Left cardiac atrium (tissue), 4 donors: ENCODE data around the gene ACAD9. TPM values are rescaled to one million over a fixed set of nuclear protein-coding genes. Genes with fewer than 3 reads are reported as not detected.
"Not testable (repeated sequence)": the region's sequence is repeated elsewhere in the genome, so short reads cannot be mapped to it uniquely, and the experiment has no call there.

Experiments used
- ATAC-seq, 2 donors: fragments of 200-7000 bp; cut with Tn5 transposase; one replicate each; pipeline ENCODE4 v1.9.1; 2020; ENCODE audit warnings: mild to moderate bottlenecking in 2 of 2, moderate library complexity in 2 of 2
- DNase-seq: peaks from one replicate; pipeline ENCODE4 v3.0.0-alpha.2; 2020
- intact Hi-C, 2 donors: fragments of 100-400 bp; cut with DNase I; formaldehyde crosslinking; loops; one replicate each; pipeline versions ENCODE4 v1.14.1 to v1.15.1; 2022 to 2023
- long read RNA-seq: library from polyadenylated mRNA; unstranded; transcript quantifications from one replicate; pipeline ENCODE4 v2.0.0, GENCODE V29; 2021
- total RNA-seq, 2 donors: library from RNA; stranded (reverse); fragmentation: NEBNext Ultra II Directional; extraction: Animal tissue kit (Norgen Biotek cat#: 25700); gene quantifications; one replicate each; pipeline ENCODE4 v1.2.1, GENCODE V29; 2021
- donor health status: DM: no; HTN: yes; CAD: no.
- donor health status: DM: no; HTN: yes; CAD: no; lungs with severe emphysema.
- donor health status: DM: yes; HTN: yes; CAD: no.
- donor health status: Dilated cardiomyopathy.

ACAD9 gene
- total RNA-seq, result 10 to 100 TPM; 35.3 to 37.5 TPM
- long read RNA-seq, transcript ACAD9-201 (18 exons, 2,454 nt), result major isoform, 46 of 53 reads
- long read RNA-seq, partial matches to known transcripts, result 3 of 53 reads
- long read RNA-seq, other reads (novel, unspliced or antisense), result 4 of 53 reads

- ATAC-seq (peak; percentile 98), DNase-seq (peak; percentile 97)
- intact Hi-C loops, result loop anchor here in 1 of 2 donors (5.0 kb wide), 1 partner anchor 157 kb away; no protein-coding TSS in a partner anchor
Observed at GRCh38 chr3:128879125-128879969, at the start of gene ACAD9. Gene ACAD9 (plus strand): TSS chr3:128879620. CDS start chr3:128879692, 72 bp downstream.

- DNase-seq, intact Hi-C loops, ATAC-seq: not testable (repeated sequence)
Observed at GRCh38 chr3:128829925-128830625, 49.3 kb upstream of the ACAD9 start.

GRCh38 chr3:128830762-128831161 lies 48.7 kb upstream of the ACAD9 start:
- intact Hi-C loops, ATAC-seq, DNase-seq: not testable (repeated sequence)

DNA sequence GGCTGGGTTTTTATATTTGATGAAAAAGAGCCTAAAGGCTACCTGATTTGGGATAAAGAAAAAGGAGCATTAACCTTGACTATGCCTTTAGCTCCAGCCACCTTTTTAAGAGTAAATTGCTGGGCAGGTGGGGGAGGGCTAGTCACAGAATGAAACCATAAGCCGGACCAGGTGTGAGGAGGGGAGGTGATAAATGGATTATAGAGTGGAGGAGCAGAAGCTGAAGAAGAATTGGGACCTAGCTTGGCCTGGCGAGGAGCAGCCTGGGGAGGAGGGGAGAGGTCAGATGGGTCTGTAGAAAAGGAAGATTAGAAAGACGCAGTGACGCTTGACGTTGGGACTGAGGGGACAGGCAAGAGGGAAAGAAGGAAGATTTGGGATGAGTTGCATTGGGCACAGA lies 46.4 kb upstream of the ACAD9 start:
- ATAC-seq, intact Hi-C loops, DNase-seq: not testable (repeated sequence)

- intact Hi-C loops, result no loop called here
- no peak for DNase-seq
- ATAC-seq, result no peak
Observed at GRCh38 chr3:128835096-128835495, 44.3 kb upstream of the ACAD9 start.

- ATAC-seq, result no peak
- DNase-seq, result no peak
- intact Hi-C loops, result no loop called here
Observed at GRCh38 chr3:128841926-128842920, 37.2 kb upstream of the ACAD9 start.

DNA sequence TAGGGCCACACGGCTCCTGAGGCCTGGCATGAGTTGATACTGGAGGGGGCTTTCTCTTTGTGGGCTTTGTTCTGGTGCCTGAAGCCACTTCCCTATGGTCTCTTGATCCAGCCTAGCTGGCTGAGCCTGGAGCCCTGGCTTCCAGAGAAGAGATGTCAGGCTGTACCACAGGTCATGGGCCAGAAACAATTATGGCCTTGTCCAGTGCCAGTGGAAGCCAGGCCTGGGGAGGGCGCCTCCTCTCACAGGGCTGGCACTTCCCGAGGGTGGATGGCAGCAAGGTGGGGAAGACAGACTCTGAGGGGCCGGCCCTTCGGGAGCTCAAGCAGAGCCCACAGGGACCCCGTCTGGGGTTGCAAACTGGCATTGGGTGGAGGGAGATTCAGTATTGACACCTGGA lies 34.9 kb upstream of the ACAD9 start:
- DNase-seq (no peak), ATAC-seq (no peak)
- intact Hi-C loops, result no loop called here

DNA sequence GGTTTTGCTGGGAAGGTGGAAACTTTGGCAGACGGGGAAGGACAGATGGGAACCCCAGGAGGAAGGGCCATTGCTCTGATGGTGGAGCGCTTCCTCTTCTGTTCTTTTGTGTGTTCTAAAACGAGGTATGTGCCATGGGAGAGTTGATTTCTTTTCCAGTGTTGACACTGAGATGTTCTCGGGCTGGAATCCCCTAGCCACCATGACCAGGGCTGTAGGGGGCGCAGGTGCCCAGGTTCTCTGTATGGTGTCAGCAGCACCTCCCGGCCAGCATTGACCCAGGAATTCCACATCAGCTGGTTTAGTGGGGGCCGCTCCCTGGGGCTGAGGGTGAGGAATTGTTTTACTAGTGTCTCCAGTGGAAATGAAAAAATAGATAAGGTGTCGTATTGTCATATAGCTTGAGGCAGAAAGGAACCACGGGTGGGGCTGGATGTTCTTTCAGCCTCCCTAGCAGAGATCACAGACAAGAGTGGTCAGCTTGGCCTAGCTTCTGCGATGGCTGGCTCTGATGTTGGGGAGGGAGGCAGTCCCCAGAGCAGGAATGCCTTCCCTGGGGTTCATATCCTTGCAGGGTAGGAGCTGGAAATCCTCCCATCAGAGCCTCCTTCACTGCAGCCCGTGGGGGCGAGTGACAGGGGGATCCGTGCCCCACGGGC lies 34.2 kb upstream of the ACAD9 start:
- ATAC-seq, result no peak
- intact Hi-C loops, result loop anchor here in 1 of 2 donors (5.0 kb wide), 1 partner anchor 228 kb away; no protein-coding TSS in a partner anchor
- DNase-seq, result no peak

DNA sequence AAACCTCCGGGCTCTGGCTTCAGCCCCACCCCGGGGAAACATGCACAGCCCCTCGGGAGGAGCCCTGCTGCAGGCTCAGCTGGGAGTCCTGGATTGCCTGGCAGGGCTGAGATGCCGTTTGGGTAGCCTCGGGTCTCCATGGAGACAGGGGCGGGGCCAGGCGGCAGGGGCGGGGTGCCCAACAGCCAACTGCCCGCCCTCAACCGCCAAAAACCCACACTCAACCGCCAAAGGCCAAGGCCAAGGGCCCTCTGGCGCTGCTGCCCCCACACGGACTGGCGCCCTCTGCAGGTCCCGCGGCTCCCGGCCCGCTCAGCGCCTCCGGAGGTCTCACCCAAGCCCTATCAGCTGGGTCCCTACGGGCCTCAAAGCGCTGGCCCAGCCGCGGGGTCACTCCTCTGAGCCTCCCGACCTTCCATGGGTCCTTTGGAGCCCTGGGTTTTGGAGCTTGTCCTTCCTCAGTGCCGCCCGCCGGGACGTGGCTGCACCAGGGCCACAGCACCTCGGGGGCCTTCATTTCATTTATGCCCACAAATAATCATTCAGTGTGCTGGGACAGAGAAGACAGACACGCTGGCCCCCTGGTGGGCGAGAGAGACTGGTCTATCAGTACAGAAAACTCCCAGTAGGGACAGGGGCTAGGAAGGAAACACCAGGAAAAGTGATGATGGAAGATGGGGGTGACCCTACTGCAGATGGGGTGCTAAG lies 33.5 kb upstream of the ACAD9 start:
- peak; percentile 91 for DNase-seq
- intact Hi-C loops, result loop anchor here in 1 of 2 donors (1.0 to 5.0 kb wide), 2 partner anchors 166 to 229 kb away; no protein-coding TSS in a partner anchor
- peak; percentile 93 to 95 for ATAC-seq

GRCh38 chr3:128846486-128846891 lies 32.9 kb upstream of the ACAD9 start:
- DNase-seq (no peak), ATAC-seq (peak; percentile 10 to 19)
- intact Hi-C loops, result loop anchor here in 1 of 2 donors (1.0 to 5.0 kb wide), 2 partner anchors 166 to 229 kb away; no protein-coding TSS in a partner anchor

DNA sequence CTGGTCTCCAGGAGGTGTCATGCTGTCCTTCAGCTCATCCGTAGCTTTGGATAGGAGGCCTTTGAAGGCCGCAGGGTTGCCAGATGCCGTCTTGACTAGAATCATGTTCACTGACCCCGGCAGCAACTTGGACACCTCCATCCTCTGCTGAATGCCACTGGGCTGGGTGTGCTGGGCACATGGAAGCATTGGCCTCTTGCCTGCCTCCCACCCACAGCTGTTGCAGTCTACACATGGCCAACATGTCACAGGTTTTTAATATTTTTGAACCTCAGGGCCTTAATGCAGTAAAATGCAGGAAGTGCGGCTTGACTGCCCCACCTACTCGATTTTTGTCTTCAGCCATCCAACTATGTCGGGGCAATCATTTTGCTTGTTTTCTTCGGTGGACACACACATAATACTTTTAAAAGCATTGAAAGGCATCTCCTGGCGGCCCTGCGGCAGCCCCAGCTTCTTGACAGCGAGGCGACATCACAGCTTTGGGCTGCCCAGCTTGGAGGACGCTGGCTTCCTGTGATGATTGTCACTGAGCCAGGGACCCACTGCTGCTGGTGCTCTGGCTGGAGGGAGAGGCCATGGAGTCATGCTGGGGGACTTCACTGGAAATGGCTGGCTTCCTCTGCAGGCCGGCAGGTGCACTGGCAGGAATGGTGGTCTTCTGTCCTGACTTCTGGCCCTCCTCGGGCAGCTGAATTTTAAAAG lies 31.6 kb upstream of the ACAD9 start:
- DNase-seq, result no peak
- intact Hi-C loops, result loop anchor here in 1 of 2 donors (5.0 kb wide), 1 partner anchor 231 kb away; no protein-coding TSS in a partner anchor
- no peak for ATAC-seq

- DNase-seq, result no peak
- intact Hi-C loops, result loop anchor here in 1 of 2 donors (5.0 kb wide), 1 partner anchor 232 kb away; no protein-coding TSS in a partner anchor
Observed at GRCh38 chr3:128848936-128849335, 30.5 kb upstream of the ACAD9 start.

GRCh38 chr3:128849911-128850455 lies 29.4 kb upstream of the ACAD9 start:
- intact Hi-C loops, result loop anchor here (5.0 to 10.0 kb wide), 2 partner anchors 233 to 235 kb away; no protein-coding TSS in a partner anchor
- DNase-seq (no peak), ATAC-seq (no peak)

More at GRCh38 chr3:128848936-128849335, 30.5 kb upstream of the ACAD9 start:
- no peak for ATAC-seq

DNA sequence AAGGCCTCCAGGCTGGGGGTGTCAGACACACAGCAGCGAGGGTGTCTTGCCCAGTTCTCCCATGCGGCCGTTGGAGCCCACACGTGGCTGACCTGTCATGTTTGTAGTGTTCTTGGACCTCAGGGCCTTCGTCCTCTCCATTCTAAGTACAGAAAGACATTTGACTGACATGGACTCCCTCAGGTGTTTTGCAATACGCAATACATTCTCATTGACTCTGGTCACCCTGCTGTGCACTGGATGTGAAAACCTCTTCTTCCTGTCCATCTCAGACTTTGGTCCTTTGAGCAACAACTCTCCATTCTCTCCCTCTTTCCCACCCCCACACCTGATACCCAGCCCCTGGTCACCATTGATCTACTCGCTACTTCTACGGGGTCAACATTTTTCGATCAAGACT lies 28.9 kb upstream of the ACAD9 start:
- ATAC-seq, result no peak
- intact Hi-C loops, result loop anchor here in 1 of 2 donors (10.0 kb wide), 1 partner anchor 236 kb away; no protein-coding TSS in a partner anchor

DNA sequence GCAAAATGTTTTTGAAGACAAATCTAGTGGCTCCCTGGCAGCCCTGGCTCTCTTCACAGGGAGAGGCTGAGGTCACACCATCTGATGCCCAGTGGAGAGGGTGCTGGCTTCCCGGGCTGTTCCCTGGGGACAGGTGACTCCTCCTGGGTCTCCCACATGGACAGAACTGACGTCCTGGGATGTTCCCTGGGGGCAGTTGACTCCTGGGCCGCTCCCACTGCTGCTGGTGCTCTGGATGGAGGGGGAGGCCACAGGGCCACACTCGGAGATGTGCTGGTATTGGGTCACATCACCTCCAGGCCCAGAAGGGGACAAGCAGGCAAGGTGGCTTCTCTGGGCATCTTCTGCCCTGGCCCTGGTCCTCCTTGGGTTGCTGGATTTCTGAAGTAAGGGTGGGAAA lies 27.8 kb upstream of the ACAD9 start:
- no peak for ATAC-seq
- intact Hi-C loops, result loop anchor here in 1 of 2 donors (10.0 kb wide), 1 partner anchor 237 kb away; no protein-coding TSS in a partner anchor
- no peak for DNase-seq

More for the DNA sequence above, 28.9 kb upstream of the ACAD9 start:
- no peak for DNase-seq

GRCh38 chr3:128853826-128854225 lies 25.6 kb upstream of the ACAD9 start:
- intact Hi-C loops, result loop anchor here in 1 of 2 donors (10.0 kb wide), 1 partner anchor 239 kb away; no protein-coding TSS in a partner anchor
- ATAC-seq, result no peak
- no peak for DNase-seq
